GM12878 (cell line): ENCODE results near the gene MFAP4. TPM values are rescaled to one million over a fixed set of nuclear protein-coding genes. Genes with fewer than 3 reads are reported as not detected.

Source experiments
- ATAC-seq: fragments of 200-7000 bp; cut with Tn5 transposase; 3 replicates; pipeline ENCODE4 v1.9.1; 2020; ENCODE audit warnings: mild to moderate bottlenecking, moderate library complexity
- BruUV-seq: library from RNA; stranded (reverse); fragments of 400-500 nt; replicated peaks from 2 replicates; lab custom pipeline; 2021; lab: Mats Ljungman, UMichigan
- CTCF ChIA-PET: fragments of 300-600 bp; sonication (Branson Sonifier 250); formaldehyde crosslinking; extraction: SDS; loops from one replicate; lab custom pipeline; 2021; ENCODE audit warnings: inconsistent platforms; lab: Yijun Ruan, JAX
- POLR2A ChIA-PET: fragments of 350-600 bp; formaldehyde crosslinking; extraction: SDS; loops from one replicate; lab custom pipeline; 2021; ENCODE audit warnings: inconsistent platforms; lab: Charles Lee
- RAD21 ChIA-PET: fragments of 300-600 bp; sonication (Branson Sonifier 250); formaldehyde crosslinking; loops from one replicate; lab custom pipeline; 2023; ENCODE audit warnings: antibody characterized with exemption; ENCODE audit not compliant: unreplicated experiment; lab: Charles Lee
- SMC1A ChIA-PET: fragments of 300-600 bp; sonication (Branson Sonifier 250); formaldehyde crosslinking; loops from one replicate; lab custom pipeline; 2023; ENCODE audit not compliant: unreplicated experiment, uncharacterized antibody; lab: Charles Lee
- DNase-seq: peaks from one replicate; pipeline ENCODE4 v3.0.0-alpha.2; 2011; ENCODE audit warnings: low read depth, low spot score
- FAIRE-seq: peaks from 3 replicates; lab custom pipeline; 2011; peaks lifted over from hg19 to GRCh38; lab: Jason Lieb, UNC
- H2AFZ ChIP-seq: 2 replicates; pipeline ENCODE4 v1.6.0; 2011; ENCODE audit warnings: low read depth, low read length, control low read depth; ENCODE audit not compliant: control insufficient read depth
- H3K27ac ChIP-seq: 2 replicates; pipeline ENCODE4 v1.5.1; 2011; ENCODE audit warnings: control low read depth; ENCODE audit not compliant: control insufficient read depth, insufficient read depth
- H3K27me3 ChIP-seq, 2 experiments: replicated peaks in 1 of 2; 2 replicates each; pipeline versions ENCODE4 v1.6.0 to v1.6.1; 2011; ENCODE audit warnings: low read length in 1 of 2; ENCODE audit not compliant: control insufficient read depth in 2 of 2, insufficient read depth in 2 of 2
- H3K36me3 ChIP-seq, 2 experiments: 2 replicates each; pipeline ENCODE4 v1.5.1; 2011; ENCODE audit warnings: low read length in 1 of 2; ENCODE audit not compliant: control insufficient read depth in 2 of 2, insufficient read depth in 2 of 2
- H3K4me1 ChIP-seq: 2 replicates; pipeline ENCODE4 v1.6.1; 2011; ENCODE audit warnings: mild to moderate bottlenecking, low read length, moderate library complexity, mixed read lengths; ENCODE audit not compliant: control insufficient read depth, insufficient read depth
- H3K4me2 ChIP-seq: 2 replicates; pipeline ENCODE4 v1.6.0; 2011; ENCODE audit warnings: control low read depth; ENCODE audit not compliant: control insufficient read depth, insufficient read depth
- H3K4me3 ChIP-seq: fragments of 200-600 bp; sonication (generic); 2 replicates; pipeline ENCODE4 v1.5.1; 2016
- H3K79me2 ChIP-seq: 2 replicates; pipeline ENCODE4 v1.6.0; 2011; ENCODE audit warnings: low read length; ENCODE audit not compliant: control insufficient read depth, insufficient read depth
- H3K9ac ChIP-seq: 2 replicates; pipeline ENCODE4 v1.8.0; 2011; ENCODE audit warnings: low read length, control low read depth, mixed read lengths; ENCODE audit not compliant: control insufficient read depth, insufficient read depth
- H3K9me3 ChIP-seq: replicated peaks from 3 replicates; pipeline ENCODE4 v1.5.1; 2011; ENCODE audit warnings: mild to moderate bottlenecking, low read length; ENCODE audit not compliant: control insufficient read depth, insufficient read depth
- H4K20me1 ChIP-seq: 2 replicates; pipeline ENCODE4 v1.6.0; 2011; ENCODE audit not compliant: control insufficient read depth, insufficient read depth
- ATF7 ChIP-seq: fragments of 450-650 bp; IDR thresholded peaks from 2 replicates; pipeline ENCODE4 v1.6.1; 2016; ENCODE audit warnings: low read depth, mild to moderate bottlenecking
- BACH1 ChIP-seq: fragments of 450-650 bp; IDR thresholded peaks from 2 replicates; pipeline ENCODE4 v1.6.1; 2017; ENCODE audit warnings: mild to moderate bottlenecking, borderline replicate concordance
- BMI1 ChIP-seq: fragments of 450-650 bp; IDR thresholded peaks from 2 replicates; pipeline ENCODE4 v1.6.1; 2016; ENCODE audit warnings: mild to moderate bottlenecking, moderate library complexity, borderline replicate concordance
- EP300 ChIP-seq, 2 experiments: fragments of 150-350 bp in 1 of 2; IDR thresholded peaks; 2 replicates each; pipeline ENCODE4 v1.6.1; 2011 to 2012; ENCODE audit warnings: low read depth in 2 of 2, low read length in 2 of 2, borderline replicate concordance in 1 of 2, improper control_type of control experiment in 1 of 2, inconsistent platforms in 1 of 2; ENCODE audit not compliant: control insufficient read depth in 1 of 2
- ESRRA ChIP-seq: IDR thresholded peaks from 2 replicates; pipeline ENCODE4 v1.6.1; 2012; ENCODE audit warnings: mild to moderate bottlenecking, low read length, improper control_type of control experiment
- IKZF2 ChIP-seq, 2 experiments: fragments of 450-650 bp; IDR thresholded peaks; 2 replicates each; pipeline ENCODE4 v1.6.1; 2017; ENCODE audit warnings: mild to moderate bottlenecking in 2 of 2, moderate library complexity in 2 of 2
- JUND ChIP-seq: IDR thresholded peaks from 2 replicates; pipeline ENCODE4 v1.6.1; 2012; ENCODE audit warnings: low read depth, mild to moderate bottlenecking, low read length, improper control_type of control experiment, moderate library complexity
- LARP7 ChIP-seq: fragments of 450-650 bp; IDR thresholded peaks from 2 replicates; pipeline ENCODE4 v1.6.1; 2017; ENCODE audit warnings: mild to moderate bottlenecking
- MYB ChIP-seq: fragments of 150-350 bp; IDR thresholded peaks from 2 replicates; pipeline ENCODE4 v1.6.1; 2014; ENCODE audit warnings: mild to moderate bottlenecking, low read depth, low read length, borderline replicate concordance
- PAX8 ChIP-seq: fragments of 450-650 bp; IDR thresholded peaks from 2 replicates; pipeline ENCODE4 v1.6.1; 2017; ENCODE audit warnings: mild to moderate bottlenecking, moderate library complexity
- RAD21 ChIP-seq: IDR thresholded peaks from 2 replicates; pipeline ENCODE4 v1.6.1; 2011; ENCODE audit warnings: mild to moderate bottlenecking, low read depth, low read length, moderate library complexity; ENCODE audit not compliant: insufficient read depth
- TARDBP ChIP-seq: IDR thresholded peaks from 2 replicates; pipeline ENCODE4 v1.6.1; 2016; ENCODE audit warnings: borderline replicate concordance
- WRNIP1 ChIP-seq: IDR thresholded peaks from 2 replicates; pipeline ENCODE4 v1.6.1; 2011; ENCODE audit warnings: low read depth, low read length, improper control_type of control experiment, borderline replicate concordance
- YY1 ChIP-seq: IDR thresholded peaks from 2 replicates; pipeline ENCODE4 v1.6.1; 2011; ENCODE audit warnings: low read depth, mild to moderate bottlenecking, low read length
- WGBS: methylation state at CpG from one replicate; pipeline ENCODE4 v1.1.6; 2016; ENCODE audit warnings: low lambda C conversion rate; ENCODE audit not compliant: insufficient replicate concordance, insufficient coverage; ENCODE audit errors: missing lambda C conversion rate; 5-methylcytosine and 5-hydroxymethylcytosine counted together
- in situ Hi-C: fragments of 300-500 bp; cut with MboI; formaldehyde crosslinking; loops from 9 replicates; pipeline ENCODE4 v1.14.3; 2018; ENCODE audit warnings: mixed read lengths
- intact Hi-C: fragments of 100-400 bp; cut with micrococcal nuclease; formaldehyde crosslinking; loops from one replicate; pipeline ENCODE4 v1.14.2; 2022; ENCODE audit not compliant: unreplicated experiment
- polyA plus RNA-seq, 11 experiments: library from polyadenylated mRNA; depleted of rRNA in 4 of 11; unstranded in 6 of 11; stranded (reverse) in 5 of 11; fragments of >200 nt; fragmentation: Nextera tagmentation in 4 of 11; fragmentation: Illumina TruSeq in 1 of 11; extraction: Ambion mirVana in 4 of 11; extraction: Trizol in 1 of 11; gene quantifications; 1 replicate in 1 of 11; 2 replicates in 10 of 11; pipeline versions ENCODE4 v1.2.1 to v1.2.3, GENCODE V29; 2011 to 2016; ENCODE audit warnings: inconsistent platforms in 2 of 11, missing spikeins in 2 of 11, low read depth in 1 of 11
- total RNA-seq, 4 experiments: library from RNA; depleted of rRNA in 3 of 4; stranded (reverse); fragments of >200 nt in 3 of 4; fragmentation: Illumina TruSeq in 1 of 4; extraction: Trizol in 1 of 4; gene quantifications; 2 replicates each; pipeline versions ENCODE4 v1.2.1 to v1.2.3, GENCODE V29; 2013 to 2021
- TF ChIP-seq, protein P1 (sequence below): IDR thresholded peaks from 2 replicates; pipeline ENCODE4 v1.6.1; 2011; ENCODE audit warnings: mild to moderate bottlenecking, low read depth, low read length, moderate library complexity; ENCODE audit not compliant: insufficient replicate concordance

MFAP4 gene
- total and polyA plus RNA-seq, 10 of the 15 experiments (the other 5 are each of a cell fraction or from before 2014, with no cell fraction given) = 0.08 to 0.28 (median 0.09) TPM; not detected in 7

DNA sequence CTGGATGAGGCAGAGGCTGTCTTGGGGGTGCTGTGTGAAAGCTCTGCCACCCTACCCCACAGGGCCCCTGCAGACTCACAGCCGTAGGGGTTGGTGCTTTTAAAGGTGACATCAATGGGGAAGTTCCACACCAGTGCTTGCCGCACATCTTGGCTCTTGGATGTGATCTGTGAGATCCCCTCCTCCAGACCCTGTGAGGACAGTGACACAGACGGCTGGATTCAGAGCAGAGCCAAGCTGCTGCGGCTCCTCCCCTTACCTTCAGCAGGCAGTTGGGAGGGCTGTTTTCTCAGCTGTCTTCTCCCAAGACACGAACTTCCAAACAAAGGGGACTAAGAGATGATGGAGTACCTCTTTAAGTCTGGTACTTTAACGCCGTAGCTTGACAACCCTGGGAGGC, 29.2 kb downstream of the MFAP4 start:
- in situ Hi-C loops = no loop called here
- TF ChIP-seq BACH1 (no peak), TARDBP (no peak), EP300 (IDR thresholded peaks at IDR 0.05; ENCODE audit: borderline replicate concordance in 1 of 2, control insufficient read depth in 1 of 2, low read depth in 2 of 2, low read length in 2 of 2) (no peak), WRNIP1 (no peak), JUND (no peak), MYB (no peak), PAX8 (no peak), ATF7 (no peak), BMI1 (no peak), LARP7 (no peak), ESRRA (no peak), YY1 (no peak), IKZF2 (IDR thresholded peaks at IDR 0.05) (no peak), RAD21 (no peak)
- TF ChIP-seq, protein P1, sequence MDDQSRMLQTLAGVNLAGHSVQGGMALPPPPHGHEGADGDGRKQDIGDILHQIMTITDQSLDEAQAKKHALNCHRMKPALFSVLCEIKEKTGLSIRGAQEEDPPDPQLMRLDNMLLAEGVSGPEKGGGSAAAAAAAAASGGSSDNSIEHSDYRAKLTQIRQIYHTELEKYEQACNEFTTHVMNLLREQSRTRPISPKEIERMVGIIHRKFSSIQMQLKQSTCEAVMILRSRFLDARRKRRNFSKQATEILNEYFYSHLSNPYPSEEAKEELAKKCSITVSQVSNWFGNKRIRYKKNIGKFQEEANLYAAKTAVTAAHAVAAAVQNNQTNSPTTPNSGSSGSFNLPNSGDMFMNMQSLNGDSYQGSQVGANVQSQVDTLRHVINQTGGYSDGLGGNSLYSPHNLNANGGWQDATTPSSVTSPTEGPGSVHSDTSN = no peak

More for the DNA sequence above, 29.2 kb downstream of the MFAP4 start:
- Histone ChIP-seq H4K20me1 (no peaks in the 10 kb centered on the region), H2AFZ (no peak overlapping the region), H3K4me2 (no peak overlapping the region), H3K27ac (no peak overlapping the region), H3K36me3 (no peaks in the 10 kb centered on the region), H3K79me2 (no peaks in the 10 kb centered on the region), H3K27me3 (no peaks in the 10 kb centered on the region; a peak in 1 of 4 replicates), H3K9ac (no peak overlapping the region), H3K9me3 (no peaks in the 10 kb centered on the region), H3K4me1 (peaks cover 7% of the 10 kb centered on the region), H3K4me3 (no peak overlapping the region)
- intact Hi-C loops = no loop called here
- POLR2A ChIA-PET = no interaction called here
- ATAC-seq (no peak), DNase-seq (no peak), FAIRE-seq (no peak)
- SMC1A ChIA-PET = interaction anchor here (1.6 kb wide), 1 partner anchor 28 kb away, joined by 3 read pairs; no protein-coding TSS in a partner anchor
- RAD21 ChIA-PET = no interaction called here
- CTCF ChIA-PET = no interaction called here
- BruUV-seq = no TSS peak
- WGBS = 69% methylated on average over 7 of the region's 7 CpGs
